ENCODE results near the gene CFP. TPM values are rescaled to one million over a fixed set of nuclear protein-coding genes. Genes with fewer than 3 reads are reported as not detected.

Gene CFP
- polyA plus RNA-seq, 1 donor from 2014 or later = 4.8 TPM

- no peaks in the 10 kb centered on the region for H3K9me2 ChIP-seq (ENCODE audit: insufficient read depth, low read length)
- H3K4me3 ChIP-seq (ENCODE audit: low read length) = no peak within 1 kb of the TSS
- no peaks in the 10 kb centered on the region for H3K79me2 ChIP-seq (replicated peaks; ENCODE audit: insufficient read depth, low read length)
- H3K27ac ChIP-seq (ENCODE audit: low read length) = no peak within 1 kb of the TSS
- H3K27me3 ChIP-seq (ENCODE audit: insufficient read depth, low read depth, low read length) = no peaks in the 10 kb centered on the region
- H3K9me3 ChIP-seq (ENCODE audit: low read length) = no peaks in the 10 kb centered on the region
- no peaks in the 10 kb centered on the region for H3K36me3 ChIP-seq (ENCODE audit: insufficient read depth, low read length)
- no peaks in the 10 kb centered on the region for H3F3A ChIP-seq (ENCODE audit: insufficient read depth, low read length, poor library complexity, severe bottlenecking)
- TF ChIP-seq CTCF (IDR thresholded peaks at IDR 0.05; ENCODE audit: poor library complexity, severe bottlenecking) = no peak
- no peak for TF ChIP-seq TAF1 (IDR thresholded peaks at IDR 0.05; ENCODE audit: low read depth)
- TF ChIP-seq EP300 (conservative IDR thresholded peaks at IDR 0.05; ENCODE audit: poor library complexity, severe bottlenecking) = no peak
- no peak for TF ChIP-seq RAD21 (conservative IDR thresholded peaks at IDR 0.05)
- no peak for TF ChIP-seq EZH2 (IDR thresholded peaks at IDR 0.05; ENCODE audit: borderline replicate concordance, insufficient read depth, low read length, poor library complexity, severe bottlenecking)
- TF ChIP-seq SMC3 (conservative IDR thresholded peaks at IDR 0.05; ENCODE audit: poor library complexity) = no peak
- no peak for TF ChIP-seq POLR2AphosphoS5 (IDR thresholded peaks at IDR 0.05)
- no peak for TF ChIP-seq MXI1 (conservative IDR thresholded peaks at IDR 0.05; ENCODE audit: poor library complexity, severe bottlenecking)
- no peak for TF ChIP-seq REST (IDR thresholded peaks at IDR 0.05; ENCODE audit: borderline replicate concordance)
- no peak within 1 kb of the TSS for H2AFZ ChIP-seq (ENCODE audit: low read depth, low read length)
- H3K9ac ChIP-seq (ENCODE audit: low read length) = no peak within 1 kb of the TSS
- H4K20me1 ChIP-seq (ENCODE audit: insufficient read depth) = no peaks in the 10 kb centered on the region
- no peak within 1 kb of the TSS for H3K4me2 ChIP-seq (ENCODE audit: low read length)
Measured at GRCh38 chrX:47581731-47582647, 47.7 kb downstream of the CFP start, which contains the start of gene TIMP1. Gene TIMP1 (plus strand): TSS chrX:47582436. CDS start chrX:47583416, 980 bp downstream.

GRCh38 chrX:47579537-47579936 is 50.2 kb downstream of the CFP start:
- Histone ChIP-seq H2AFZ (ENCODE audit: low read depth, low read length) (no peak overlapping the region), H3F3A (ENCODE audit: insufficient read depth, low read length, poor library complexity, severe bottlenecking) (no peaks in the 10 kb centered on the region), H3K9me2 (ENCODE audit: insufficient read depth, low read length) (no peaks in the 10 kb centered on the region), H3K27me3 (ENCODE audit: insufficient read depth, low read depth, low read length) (no peaks in the 10 kb centered on the region), H4K20me1 (ENCODE audit: insufficient read depth) (no peaks in the 10 kb centered on the region), H3K36me3 (ENCODE audit: insufficient read depth, low read length) (no peaks in the 10 kb centered on the region), H3K27ac (ENCODE audit: low read length) (no peak overlapping the region), H3K9ac (ENCODE audit: low read length) (no peak overlapping the region), H3K4me3 (ENCODE audit: low read length) (no peak overlapping the region), H3K9me3 (ENCODE audit: low read length) (no peaks in the 10 kb centered on the region), H3K79me2 (replicated peaks; ENCODE audit: insufficient read depth, low read length) (no peaks in the 10 kb centered on the region), H3K4me2 (ENCODE audit: low read length) (no peak overlapping the region)
- TF ChIP-seq EZH2 (IDR thresholded peaks at IDR 0.05; ENCODE audit: borderline replicate concordance, insufficient read depth, low read length, poor library complexity, severe bottlenecking) (no peak), SMC3 (conservative IDR thresholded peaks at IDR 0.05; ENCODE audit: poor library complexity) (no peak), TAF1 (IDR thresholded peaks at IDR 0.05; ENCODE audit: low read depth) (no peak), EP300 (conservative IDR thresholded peaks at IDR 0.05; ENCODE audit: poor library complexity, severe bottlenecking) (no peak), REST (IDR thresholded peaks at IDR 0.05; ENCODE audit: borderline replicate concordance) (no peak), POLR2AphosphoS5 (IDR thresholded peaks at IDR 0.05) (no peak)
